DMS153 treated with DMSO at 0.1 percent for 48 hours (cell line): ENCODE data around the gene CNOT9.

Experiments
- DNase-seq: peaks from one replicate; lab custom pipeline; 2025; ENCODE audit not compliant: unreplicated experiment; lab: John Stamatoyannopoulos, UW

The CNOT9 gene

DNA sequence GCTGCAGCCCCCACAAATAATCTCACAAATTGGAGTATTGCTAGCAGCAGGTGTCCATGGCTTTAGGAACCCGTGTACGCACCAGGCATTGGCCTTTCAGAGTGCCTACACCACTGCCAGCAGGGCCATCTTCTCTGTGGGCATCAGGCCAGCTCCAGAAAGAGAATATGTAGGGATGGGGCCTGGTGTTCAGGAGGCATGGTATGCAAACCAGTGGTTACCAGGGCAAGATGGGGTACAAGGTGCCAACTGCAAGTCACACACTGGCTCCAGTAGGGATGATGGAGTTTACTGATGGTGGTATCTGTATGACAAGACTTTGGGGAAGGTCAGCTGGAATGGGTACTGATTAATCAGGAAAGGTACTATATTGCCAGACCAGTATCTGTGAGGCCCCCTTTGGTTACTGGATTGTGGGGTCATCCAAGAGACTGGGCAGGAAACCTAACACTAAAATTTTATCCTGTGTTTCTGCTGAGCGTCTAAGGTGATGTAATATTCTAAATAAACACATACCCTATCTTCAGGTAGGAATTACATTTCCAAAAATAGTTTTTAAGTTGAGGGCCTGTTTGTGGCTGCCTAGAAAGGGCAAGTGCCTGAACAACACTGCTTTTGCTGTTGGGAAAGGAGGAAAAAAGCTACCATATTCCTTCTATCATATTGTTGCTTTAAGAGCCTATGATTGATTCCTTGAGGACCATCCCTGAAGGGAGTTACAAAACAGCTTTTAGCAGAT, 9.0 kb downstream of the CNOT9 start:
- no peak for DNase-seq

DNA sequence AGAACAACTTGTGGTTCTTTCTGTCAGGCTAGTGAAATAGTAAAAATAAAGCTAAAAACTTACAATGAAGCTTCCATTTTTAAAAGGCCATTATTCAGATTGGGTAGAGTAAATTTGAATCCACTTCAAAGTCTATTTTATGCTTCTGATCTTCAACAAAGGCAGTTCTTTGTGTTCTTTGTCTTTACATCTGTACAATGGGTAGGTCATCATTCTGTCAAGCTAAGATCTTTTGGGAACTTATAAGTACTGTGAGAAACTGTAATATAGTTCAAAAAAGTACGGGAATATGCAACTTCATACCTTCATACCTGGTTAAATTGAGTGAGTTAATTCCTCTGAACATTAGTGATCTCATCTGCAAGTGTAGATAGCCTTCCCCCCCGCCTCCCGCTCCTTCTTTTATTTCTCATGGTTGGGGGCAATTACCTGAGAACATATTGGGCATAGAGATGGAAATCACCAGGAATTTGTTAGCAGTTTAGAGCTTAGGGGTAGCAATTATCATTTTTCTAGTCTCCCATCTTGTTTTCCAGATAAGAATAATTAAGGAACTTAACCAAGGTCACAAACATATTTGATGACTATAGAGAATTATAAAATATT, 9.7 kb downstream of the CNOT9 start:
- no peak for DNase-seq

DNA sequence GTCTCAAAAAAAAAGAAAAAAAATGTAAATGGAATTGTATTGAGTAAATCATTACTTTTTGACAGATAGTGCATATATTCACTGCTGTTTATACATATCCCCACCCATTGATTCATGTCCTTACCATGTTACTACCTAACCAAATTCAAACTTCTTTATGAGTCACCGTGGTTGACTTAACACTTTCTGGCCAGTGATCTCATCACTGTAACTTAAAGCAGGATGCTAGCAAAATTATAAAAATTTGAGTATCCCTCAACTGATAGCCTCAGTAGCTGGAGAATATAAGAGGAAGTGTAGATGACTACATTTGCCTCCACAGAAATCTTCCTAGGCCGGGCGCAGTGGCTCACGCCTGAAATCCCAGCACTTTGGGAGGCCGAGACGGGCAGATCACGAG, 13.4 kb downstream of the CNOT9 start:
- DNase-seq, result no peak

DNA sequence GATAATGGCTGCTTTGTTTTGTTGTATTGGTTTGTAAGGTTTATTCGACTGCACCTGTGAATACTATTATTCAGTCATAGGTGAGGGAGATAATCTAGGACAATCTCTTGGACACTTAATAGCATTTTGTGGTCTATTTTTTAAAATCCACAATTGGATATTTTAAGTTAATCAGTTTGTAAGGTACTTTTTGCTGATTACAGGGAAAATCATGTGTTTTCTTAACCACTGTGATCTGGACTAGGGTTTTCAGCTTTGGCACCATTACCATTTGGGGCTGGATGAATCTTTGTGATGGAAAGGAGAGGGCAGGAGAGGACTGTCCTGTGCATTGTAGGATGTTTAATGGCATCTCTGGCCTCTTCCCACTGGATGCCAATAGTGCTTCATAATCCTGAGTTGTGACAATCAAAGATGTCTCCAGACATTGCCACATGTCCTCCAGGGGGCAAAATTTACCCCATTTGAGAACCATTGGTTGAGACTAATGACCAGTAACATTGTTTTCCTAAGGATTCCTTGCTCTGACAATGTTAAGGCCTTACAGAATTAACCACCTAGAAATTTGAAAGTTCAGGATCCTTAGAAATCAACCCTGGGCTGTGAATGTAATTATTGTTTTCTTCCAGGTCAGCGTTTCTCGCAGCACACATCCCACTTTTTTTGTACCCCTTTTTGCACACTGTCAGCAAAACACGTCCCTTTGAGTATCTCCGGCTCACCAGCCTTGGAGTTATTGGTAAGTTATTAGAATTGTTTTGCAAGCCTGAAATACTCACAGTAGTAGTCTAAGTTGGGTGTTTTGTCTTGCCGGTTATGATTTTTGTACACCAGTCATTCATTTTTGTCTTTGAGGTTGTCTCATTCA, 15.6 kb downstream of the CNOT9 start:
- no peak for DNase-seq

DNA sequence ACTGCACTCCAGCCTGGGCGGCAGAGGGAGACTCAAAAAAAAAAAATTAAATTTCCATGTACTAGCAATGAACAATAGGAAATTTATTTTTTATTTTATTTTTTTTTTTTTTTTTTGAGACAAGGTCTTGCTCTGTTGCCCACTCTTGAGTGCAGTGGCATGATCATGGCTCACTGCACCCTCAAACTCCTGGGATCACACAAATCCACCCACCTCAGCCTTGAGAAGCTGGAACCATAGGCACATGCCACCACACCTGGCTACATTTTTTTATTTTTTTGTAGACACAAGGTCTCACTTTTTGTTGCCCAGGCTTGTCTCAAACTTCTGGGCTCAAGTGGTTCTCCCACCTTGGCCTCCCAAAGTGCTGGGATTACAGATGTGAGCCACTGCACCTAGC, 16.9 kb downstream of the CNOT9 start:
- no peak for DNase-seq

DNA sequence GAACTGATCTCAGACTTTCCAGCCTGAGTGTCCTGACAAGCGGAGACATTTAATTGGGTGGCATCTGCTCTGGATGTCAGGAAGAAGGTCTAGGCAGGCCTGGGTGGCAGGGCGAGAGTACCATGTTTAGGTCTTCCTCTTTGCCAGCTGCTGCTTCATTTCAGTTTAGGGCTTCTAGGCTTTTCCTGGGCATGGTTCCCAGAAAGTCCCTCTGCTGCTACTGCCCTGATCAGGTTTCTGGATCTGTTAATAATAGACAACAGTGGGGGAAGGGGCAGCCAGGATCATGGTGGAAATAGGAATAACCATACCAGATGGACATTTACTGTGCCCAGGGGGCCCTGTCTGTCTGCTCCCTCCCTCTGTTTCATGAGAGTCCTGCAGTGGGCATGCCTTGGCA, 36.8 kb downstream of the CNOT9 start:
- DNase-seq, result peak; percentile 63

DNA sequence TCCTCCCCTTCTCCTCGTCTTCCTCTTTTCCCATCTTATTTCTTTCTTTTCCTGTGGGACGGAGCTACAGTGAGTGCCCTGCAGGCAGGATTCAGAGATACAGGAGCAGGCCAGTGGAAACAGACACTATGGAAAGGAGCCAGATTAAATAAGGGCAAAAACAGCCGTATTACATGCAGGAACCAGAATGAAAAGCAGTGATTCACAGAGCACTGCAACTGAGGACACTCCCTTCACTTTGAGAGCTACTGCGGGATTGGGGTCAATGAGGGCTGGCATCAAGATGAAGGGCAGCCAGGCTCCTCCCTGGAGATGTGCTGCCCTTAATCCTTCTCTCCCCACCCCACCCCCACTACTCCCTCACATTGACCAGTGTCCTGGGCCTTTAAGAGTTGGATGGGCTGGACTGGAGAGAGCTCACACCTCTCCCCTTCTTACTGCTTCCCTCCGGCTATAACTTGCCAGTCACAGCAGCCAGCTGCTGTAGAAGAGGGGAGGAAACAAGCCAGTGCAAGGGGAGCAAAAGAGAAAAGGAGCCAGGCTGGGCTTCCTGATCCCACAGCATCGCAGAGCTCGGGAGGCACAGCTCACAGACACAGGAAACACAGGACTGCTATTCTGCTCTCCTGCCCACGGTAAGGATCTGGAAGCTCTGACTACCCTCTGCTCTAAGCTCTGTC, 38.9 kb downstream of the CNOT9 start, which contains the start of gene PLCD4:
Gene PLCD4 (plus strand): TSS at position 464 of the 680 bp plus-strand sequence. CDS start 7,841 bp downstream, outside the sequence.
- peak; percentile 22 for DNase-seq

DNA sequence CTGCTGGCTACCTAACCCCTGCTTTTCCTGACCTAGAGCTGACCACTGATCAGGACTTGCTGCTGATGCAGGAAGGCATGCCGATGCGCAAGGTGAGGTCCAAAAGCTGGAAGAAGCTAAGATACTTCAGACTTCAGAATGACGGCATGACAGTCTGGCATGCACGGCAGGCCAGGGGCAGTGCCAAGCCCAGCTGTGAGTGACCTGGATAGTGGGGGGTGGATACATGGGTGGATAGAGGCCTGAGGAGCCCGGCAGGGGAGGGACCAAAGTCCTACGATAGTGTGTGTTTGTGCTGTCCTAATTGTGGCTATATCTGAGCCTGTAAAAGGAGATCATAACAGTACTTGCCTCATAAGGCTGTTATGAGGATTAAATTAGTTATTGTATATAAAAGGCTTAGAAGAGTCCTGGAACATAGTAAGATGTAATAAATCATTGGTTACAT, 47.3 kb downstream of the CNOT9 start:
- DNase-seq, result no peak

DNA sequence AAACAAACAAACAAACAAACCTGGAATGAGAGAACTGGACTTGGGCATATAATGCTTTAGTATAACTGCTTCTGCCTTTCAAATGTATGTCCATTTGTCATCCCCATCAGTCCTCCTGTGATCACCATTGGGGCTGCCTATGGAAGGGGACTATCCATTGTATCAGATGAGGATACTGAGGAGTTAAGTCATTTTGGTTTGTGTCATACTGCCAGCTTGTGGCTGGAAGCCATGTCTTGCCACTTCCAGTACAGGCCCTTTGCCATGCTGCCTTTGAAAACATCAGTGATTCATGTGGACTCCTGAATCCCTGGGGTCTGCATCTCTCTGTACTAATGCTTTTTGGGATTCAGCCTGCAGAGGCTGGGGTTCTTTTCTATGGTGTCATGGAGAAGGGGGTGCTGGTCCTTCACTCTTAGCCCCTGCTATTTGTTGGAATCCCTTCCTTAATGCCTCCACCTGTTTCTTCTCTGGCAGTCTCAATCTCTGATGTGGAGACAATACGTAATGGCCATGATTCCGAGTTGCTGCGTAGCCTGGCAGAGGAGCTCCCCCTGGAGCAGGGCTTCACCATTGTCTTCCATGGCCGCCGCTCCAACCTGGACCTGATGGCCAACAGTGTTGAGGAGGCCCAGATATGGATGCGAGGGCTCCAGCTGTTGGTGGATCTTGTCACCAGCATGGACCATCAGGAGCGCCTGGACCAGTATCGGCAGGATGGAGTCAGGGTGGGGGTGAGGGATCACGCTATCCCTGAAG, 49.6 kb downstream of the CNOT9 start:
- DNase-seq, result no peak

DNA sequence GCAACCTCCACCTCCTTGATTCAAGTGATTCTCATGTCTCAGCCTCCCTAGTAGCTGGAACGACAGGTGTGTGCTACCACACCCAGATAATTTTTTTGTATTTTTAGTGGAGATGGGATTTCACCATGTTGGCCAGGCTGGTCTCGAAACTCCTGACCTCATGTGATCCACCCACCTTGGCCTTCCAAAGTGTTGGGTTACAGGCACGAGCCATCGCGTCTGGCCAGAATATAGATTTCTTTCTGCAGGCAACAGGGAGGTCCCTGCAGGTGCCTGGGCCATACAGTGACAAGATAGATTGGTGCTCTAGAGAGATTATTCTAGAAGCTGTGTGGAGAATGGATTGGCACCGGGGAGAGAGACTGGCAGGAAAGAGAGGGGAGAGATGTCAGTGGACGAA, 52.4 kb downstream of the CNOT9 start:
- DNase-seq, result no peak

DNA sequence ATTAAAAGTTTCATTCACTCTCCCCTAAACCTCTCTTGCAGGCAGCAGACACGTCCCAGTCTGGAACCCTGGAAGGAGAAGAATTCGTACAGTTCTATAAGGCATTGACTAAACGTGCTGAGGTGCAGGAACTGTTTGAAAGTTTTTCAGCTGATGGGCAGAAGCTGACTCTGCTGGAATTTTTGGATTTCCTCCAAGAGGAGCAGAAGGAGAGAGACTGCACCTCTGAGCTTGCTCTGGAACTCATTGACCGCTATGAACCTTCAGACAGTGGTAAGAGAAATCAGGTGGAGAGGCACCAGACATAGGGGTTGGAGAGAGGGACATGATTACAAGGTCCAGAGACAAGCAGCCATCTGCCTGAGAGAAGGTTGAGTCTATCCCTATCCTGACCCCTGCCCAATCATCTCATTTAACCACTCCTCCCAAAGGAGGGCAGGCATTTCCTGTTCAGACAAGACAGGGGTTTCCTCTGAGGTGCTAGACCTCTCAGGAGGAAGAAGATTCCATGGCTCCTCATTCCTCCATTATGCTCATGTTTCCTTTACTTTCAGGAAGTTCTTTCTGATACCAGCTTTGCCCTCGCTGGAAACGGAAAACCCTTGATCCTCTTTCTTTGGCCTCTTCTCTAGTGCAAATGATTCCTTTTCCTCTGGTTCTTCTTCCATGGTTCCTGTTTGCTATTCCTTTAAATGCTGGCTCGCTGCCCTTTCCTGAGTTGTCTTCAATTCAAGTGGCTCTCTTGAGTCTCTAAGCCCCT, 54.1 kb downstream of the CNOT9 start:
- DNase-seq, result no peak

DNA sequence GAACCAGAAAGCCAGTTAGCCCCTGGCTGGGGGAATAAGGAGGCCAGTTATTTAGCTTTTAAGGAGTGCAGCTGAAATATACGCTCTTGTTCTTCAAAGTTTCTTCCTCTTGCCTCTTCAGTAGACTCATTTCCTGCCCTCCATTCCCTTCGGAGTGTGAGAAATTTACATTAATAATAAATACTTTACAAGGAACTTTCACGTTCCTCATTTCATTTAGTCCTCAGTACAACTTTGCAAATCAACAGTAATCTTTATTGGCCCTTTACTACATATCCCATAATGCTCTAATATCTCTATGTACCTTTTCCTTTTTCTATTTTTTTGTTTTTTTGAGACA, 54.7 kb downstream of the CNOT9 start:
- no peak for DNase-seq

DNA sequence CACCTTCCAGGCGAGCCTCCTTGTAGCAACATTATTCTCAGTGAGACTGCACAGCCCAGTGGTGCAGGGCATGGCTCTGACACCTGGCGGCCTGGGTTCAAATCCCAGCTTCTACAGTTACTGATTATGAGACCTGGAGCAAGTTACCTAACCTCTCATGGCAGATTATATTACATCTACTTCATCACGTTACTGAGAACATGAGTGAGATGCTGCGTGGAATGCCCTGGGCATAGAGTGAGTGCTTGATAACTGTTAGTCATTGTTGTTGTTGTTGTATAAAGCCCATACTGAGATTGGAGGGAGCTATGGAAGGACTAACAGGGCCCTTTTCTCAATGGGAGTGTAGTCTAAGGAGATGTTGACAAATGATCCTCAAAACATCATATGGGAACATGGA, 57.7 kb downstream of the CNOT9 start:
- no peak for DNase-seq

DNA sequence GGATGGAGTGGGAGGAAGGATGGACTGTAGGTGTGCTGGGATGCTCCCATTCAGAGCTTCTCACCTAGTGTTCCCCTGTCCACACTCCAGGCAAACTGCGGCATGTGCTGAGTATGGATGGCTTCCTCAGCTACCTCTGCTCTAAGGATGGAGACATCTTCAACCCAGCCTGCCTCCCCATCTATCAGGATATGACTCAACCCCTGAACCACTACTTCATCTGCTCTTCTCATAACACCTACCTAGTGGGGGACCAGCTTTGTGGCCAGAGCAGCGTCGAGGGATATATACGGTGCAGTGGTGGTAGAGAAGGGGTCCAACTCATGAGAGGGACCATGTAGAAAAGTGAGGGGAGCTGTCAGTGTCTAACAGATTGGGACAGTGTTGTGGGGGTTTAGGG, 59.3 kb downstream of the CNOT9 start:
- DNase-seq, result no peak

DNA sequence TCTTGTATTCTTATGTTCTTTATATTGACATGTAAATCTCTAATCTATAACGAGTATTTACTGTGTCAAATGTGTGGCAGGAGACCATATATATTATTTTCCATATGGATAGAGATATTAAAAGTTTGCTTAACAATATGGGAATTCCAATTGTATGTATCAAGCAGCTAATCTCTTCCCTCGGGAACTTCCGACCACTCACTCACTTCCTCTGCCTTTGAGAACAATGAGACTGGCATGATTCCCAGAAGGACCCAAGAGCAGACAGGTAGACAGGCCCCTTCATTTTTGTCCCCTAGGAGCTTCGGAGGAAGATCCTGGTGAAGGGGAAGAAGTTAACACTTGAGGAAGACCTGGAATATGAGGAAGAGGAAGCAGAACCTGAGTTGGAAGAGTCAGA, 63.2 kb downstream of the CNOT9 start:
- no peak for DNase-seq

DNA sequence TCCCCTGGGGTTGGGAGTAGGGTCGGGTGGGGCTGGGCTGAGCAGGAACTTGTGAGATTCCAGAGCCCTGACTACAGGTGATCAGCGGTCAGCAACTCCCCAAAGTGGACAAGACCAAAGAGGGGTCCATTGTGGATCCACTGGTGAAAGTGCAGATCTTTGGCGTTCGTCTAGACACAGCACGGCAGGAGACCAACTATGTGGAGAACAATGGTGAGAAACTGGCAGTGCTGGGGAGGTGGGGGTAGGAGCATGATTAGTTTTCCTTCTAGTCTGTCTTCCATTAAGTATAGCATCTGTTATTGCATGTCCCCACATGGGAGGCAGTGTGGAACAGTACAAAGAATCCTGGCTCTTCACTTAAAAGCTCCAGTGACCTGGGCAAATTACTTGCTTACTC, 67.1 kb downstream of the CNOT9 start:
- DNase-seq, result no peak

DNA sequence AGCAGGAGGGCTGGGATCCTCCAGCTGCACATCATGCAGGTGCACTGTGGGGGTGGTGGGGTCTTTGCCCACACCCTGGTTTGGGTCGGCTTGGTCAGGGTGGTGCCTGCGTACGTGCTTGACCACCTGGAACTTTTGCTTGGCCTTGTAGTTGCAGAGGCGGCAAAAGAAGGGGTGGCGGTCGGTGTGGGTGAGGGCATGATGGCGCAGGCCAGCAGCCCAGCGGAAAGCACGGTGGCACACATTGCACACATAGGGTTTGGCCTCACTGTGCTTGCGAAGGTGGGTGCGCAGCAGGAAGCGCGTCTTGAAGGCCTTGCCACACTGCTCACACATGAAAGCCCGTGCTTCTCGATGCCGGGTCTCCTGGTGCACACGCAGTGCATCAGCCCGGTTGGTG, 69.7 kb downstream of the CNOT9 start:
- DNase-seq, result no peak

DNA sequence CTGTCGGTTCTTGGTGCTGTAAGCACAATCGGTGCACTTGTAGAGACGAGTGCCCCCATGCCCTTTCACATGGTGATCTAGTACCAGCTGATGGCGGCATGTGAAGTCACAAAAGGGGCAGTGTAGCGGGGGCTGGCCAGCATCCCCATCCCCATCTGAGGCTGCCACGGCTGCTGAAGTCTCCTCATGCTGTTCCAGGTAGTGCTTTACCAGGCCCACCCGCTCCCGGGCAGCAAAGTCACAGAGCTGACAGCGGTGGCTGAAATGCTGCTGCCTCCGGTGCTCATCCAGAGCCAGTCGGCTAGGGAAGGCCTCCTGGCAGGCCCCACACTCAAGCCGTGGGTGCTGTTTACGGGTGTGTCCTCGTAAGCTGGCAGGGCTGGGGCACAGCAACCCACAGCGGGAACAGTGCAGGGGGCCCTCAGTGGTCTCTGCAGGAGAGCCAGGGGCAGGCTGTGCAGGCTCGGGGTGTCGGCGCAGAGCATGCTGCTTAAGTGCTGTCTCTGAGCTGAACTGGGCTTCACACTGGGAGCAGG, 73.5 kb downstream of the CNOT9 start:
- no peak for DNase-seq

DNA sequence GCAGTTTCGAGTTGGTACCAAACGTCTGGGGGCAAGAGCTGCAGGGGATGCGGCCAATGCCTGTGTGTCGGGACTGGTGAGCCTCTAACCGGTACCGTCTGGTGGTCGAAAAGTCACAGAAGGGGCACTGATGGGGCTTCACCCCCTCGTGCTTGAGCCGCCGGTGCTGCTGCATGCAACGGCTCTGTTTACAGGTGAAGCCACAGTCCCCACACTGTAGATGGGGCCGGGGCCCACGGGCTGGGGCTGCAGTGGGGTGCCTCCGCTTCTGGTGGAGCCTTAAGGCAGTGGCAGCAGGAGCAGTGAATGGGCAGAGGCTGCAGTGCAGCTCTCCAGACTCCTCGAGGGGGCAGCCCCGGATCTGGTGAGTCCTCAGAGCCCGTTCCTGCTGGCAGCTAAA, 74.1 kb downstream of the CNOT9 start:
- no peak for DNase-seq
